ENCODE measurements around the gene RNLS.

Gene RNLS

GRCh38 chr10:88244781-88245625 is 338.1 kb downstream of the RNLS start:
- DNase-seq (ENCODE audit: low read depth): no peak
- TF ChIP-seq, protein P1, sequence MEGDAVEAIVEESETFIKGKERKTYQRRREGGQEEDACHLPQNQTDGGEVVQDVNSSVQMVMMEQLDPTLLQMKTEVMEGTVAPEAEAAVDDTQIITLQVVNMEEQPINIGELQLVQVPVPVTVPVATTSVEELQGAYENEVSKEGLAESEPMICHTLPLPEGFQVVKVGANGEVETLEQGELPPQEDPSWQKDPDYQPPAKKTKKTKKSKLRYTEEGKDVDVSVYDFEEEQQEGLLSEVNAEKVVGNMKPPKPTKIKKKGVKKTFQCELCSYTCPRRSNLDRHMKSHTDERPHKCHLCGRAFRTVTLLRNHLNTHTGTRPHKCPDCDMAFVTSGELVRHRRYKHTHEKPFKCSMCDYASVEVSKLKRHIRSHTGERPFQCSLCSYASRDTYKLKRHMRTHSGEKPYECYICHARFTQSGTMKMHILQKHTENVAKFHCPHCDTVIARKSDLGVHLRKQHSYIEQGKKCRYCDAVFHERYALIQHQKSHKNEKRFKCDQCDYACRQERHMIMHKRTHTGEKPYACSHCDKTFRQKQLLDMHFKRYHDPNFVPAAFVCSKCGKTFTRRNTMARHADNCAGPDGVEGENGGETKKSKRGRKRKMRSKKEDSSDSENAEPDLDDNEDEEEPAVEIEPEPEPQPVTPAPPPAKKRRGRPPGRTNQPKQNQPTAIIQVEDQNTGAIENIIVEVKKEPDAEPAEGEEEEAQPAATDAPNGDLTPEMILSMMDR (IDR thresholded peaks at IDR 0.05; ENCODE audit: low read length, missing control alignments): no peak
- H3K4me3 ChIP-seq (replicated peaks; ENCODE audit: low read depth, low read length): no peak overlapping the region

- DNase-seq (ENCODE audit: low read depth): peak; percentile 96
- H3K4me3 ChIP-seq (replicated peaks; ENCODE audit: low read depth, low read length): peak overlapping the region; percentile 38
- TF ChIP-seq, protein P1 (IDR thresholded peaks at IDR 0.05; ENCODE audit: low read length, missing control alignments): no peak
These were observed 339.0 kb downstream of the RNLS start for GRCh38 chr10:88243836-88244730.

DNA sequence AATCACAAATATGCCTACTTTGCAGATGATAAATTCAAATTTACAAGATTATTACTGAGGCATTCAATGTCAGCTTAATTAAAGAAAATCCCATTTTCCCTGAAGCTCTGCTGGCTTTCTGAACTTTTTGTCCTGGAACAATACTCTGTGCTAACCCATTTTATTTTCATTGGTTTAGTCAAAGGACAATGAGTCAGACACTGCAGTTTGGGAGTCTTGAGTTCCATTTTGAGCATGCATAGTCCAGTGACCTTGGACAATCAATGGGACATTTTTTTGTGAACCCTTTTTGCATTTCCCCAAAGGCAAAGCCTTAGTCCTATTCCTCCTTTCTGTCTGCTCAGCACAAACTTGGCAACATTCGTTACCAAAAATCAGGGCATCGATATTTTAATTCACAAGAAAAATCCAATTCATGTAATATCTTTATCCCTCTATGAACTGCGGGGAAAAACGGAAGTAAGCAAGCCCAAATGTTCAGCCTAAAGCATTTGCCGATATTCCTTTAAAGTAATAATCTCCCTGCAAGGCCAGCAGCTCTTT is 339.8 kb downstream of the RNLS start:
- H3K4me3 ChIP-seq (replicated peaks; ENCODE audit: low read depth, low read length): peak overlapping the region; percentile 38
- peak; percentile 40 for DNase-seq (ENCODE audit: low read depth)
- TF ChIP-seq, protein P1 (IDR thresholded peaks at IDR 0.05; ENCODE audit: low read length, missing control alignments): no peak

- no peak for DNase-seq (ENCODE audit: low read depth)
- H3K4me3 ChIP-seq (replicated peaks; ENCODE audit: low read depth, low read length): no peak overlapping the region
- TF ChIP-seq, protein P1 (IDR thresholded peaks at IDR 0.05; ENCODE audit: low read length, missing control alignments): no peak
These were observed 341.6 kb downstream of the RNLS start for GRCh38 chr10:88241501-88241900.

DNA sequence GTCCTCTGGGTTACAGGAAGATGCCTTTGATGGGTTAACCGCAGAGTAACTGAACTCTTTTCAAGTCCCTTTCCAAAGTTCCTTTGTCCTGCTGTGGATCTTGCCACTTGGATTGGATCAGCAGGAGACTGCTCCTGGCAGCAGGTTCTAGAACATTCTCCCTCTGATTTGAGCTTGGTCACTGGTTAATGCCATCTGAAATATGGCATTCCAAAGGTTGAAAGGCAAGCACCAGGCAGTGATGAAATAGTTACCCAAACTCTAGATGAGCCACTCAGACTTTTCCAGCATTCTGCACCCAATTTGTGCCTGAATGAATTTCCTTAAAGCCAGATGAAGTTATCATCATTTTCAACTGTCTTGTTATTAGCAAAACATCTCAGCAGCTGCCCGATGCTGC is 343.9 kb downstream of the RNLS start:
- TF ChIP-seq, protein P1 (IDR thresholded peaks at IDR 0.05; ENCODE audit: low read length, missing control alignments): no peak
- no peak overlapping the region for H3K4me3 ChIP-seq (replicated peaks; ENCODE audit: low read depth, low read length)
- no peak for DNase-seq (ENCODE audit: low read depth)

DNA sequence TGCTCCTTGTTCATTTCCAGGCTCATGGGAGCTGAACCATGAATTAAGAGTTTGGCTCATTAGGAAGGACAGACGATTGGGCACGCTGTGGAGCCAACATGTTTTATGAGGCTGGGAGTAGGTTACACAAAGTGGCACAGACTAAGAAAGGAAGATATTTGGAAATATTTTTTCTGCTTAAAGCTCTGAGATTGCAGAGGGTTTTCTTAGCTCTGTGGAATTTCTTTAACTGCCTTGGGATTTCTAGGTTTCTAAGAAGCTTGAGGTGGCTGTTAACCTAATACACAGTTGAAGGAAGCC is 344.6 kb downstream of the RNLS start:
- H3K4me3 ChIP-seq (replicated peaks; ENCODE audit: low read depth, low read length): no peak overlapping the region
- no peak for DNase-seq (ENCODE audit: low read depth)
- TF ChIP-seq, protein P1 (IDR thresholded peaks at IDR 0.05; ENCODE audit: low read length, missing control alignments): no peak
